NCI-H748 treated with DMSO at 0.1 percent for 48 hours (cell line): ENCODE data around the gene KIF6.

Experiments used
- DNase-seq: peaks from one replicate; lab custom pipeline; 2025; lab: John Stamatoyannopoulos, UW

Gene KIF6

DNA sequence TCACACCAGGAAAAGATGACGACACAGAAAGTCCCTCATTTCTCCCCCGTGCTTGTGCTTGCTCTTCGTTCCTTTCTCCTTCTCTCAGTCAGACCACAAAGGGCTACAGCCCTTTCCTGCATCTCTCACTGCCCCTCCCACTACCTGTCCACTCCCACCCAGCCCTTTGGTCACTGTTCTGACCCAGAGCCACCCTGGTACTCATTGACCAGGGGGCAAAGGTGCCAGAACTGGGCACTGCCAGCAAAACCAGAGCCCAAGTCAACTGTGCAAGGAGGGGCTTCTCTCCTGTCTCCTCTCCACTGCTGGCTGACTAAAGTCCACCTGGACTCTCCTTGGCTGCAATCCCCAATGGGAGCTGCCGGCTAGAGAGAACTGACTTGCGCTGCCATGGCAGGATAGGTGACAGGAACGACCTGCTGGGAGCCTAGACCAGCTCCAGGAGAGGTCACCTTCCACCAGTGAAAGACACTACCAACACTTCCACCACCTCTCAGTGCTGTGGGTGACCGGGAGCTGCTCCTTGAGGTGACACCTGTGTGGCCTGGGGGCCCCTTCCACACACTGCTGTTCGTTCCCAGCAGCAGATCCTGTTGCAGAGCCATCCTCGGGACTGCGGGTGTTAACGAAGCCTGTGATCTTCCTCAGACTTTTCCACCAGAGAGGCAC lies 443.8 kb downstream of the KIF6 start:
- no peak for DNase-seq

DNA sequence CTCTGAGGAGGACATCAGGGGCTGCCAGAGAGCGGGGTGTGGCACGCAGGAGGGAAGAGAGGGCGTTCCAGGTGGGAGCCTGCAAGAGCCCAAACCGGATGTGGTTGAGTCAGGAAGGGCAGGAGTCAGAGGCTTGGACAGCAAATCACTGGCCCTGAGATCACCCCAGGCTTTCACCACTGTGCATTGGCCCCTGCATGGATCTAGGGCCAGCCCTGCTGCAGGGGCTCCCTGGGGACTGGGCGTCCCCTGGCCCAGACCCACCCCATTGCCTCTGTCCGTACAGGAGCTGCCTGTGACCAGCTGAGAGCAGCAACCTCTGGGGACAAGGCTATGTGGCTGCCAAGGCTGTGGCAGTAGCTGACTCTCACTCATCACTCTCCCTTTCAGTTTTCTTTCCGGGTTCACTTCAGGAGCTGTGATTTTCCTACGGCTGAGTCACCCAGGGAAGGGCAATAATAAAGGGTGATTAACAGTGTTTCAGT lies 444.9 kb downstream of the KIF6 start:
- DNase-seq, result no peak
